HCT116 (cell line): Measurements from ENCODE around the gene SNRNP27.

ENCODE experiments used
- CTCF ChIP-seq, 3 experiments: fragments of 200-600 bp in 1 of 3; sonication (generic) in 1 of 3; IDR thresholded peaks in 2 of 3; conservative IDR thresholded peaks in 1 of 3; 2 replicates each; pipeline ENCODE4 v1.5.1; 2012 to 2017; ENCODE audit warnings: low read depth in 2 of 3, low read length in 2 of 3, antibody characterized with exemption in 1 of 3, borderline replicate concordance in 1 of 3, control low read depth in 1 of 3, mild to moderate bottlenecking in 1 of 3, mixed read lengths in 1 of 3, mixed run types in 1 of 3, moderate library complexity in 1 of 3; ENCODE audit not compliant: insufficient read depth in 1 of 3
- EZH2phosphoT487 ChIP-seq: fragments of 200-600 bp; IDR thresholded peaks from 2 replicates; pipeline ENCODE4 v1.6.1; 2018; ENCODE audit warnings: antibody characterized with exemption, borderline replicate concordance
- POLR2A ChIP-seq: IDR thresholded peaks from 2 replicates; pipeline ENCODE4 v1.7.0; 2011; ENCODE audit warnings: borderline replicate concordance; ENCODE audit not compliant: insufficient read depth, insufficient read length; ENCODE audit errors: extremely low read depth
- POLR2AphosphoS5 ChIP-seq: IDR thresholded peaks from 2 replicates; pipeline ENCODE4 v1.6.1; 2011; ENCODE audit warnings: mild to moderate bottlenecking, low read depth, low read length, moderate library complexity
- RAD21 ChIP-seq: IDR thresholded peaks from 2 replicates; pipeline ENCODE4 v1.6.1; 2012; ENCODE audit warnings: low read depth, mild to moderate bottlenecking
- TCF7L2 ChIP-seq: IDR thresholded peaks from 2 replicates; pipeline ENCODE4 v1.7.0; 2011; ENCODE audit warnings: borderline replicate concordance, inconsistent platforms; ENCODE audit not compliant: insufficient read depth, insufficient read length; ENCODE audit errors: extremely low read depth
- YY1 ChIP-seq: IDR thresholded peaks from 2 replicates; pipeline ENCODE4 v1.6.1; 2011; ENCODE audit warnings: low read length, low read depth, moderate library complexity, mild to moderate bottlenecking; ENCODE audit not compliant: insufficient replicate concordance; ENCODE audit errors: extremely low read depth

GRCh38 chr2:69888451-69888850, 5.3 kb upstream of the SNRNP27 start:
- no peak for TF ChIP-seq YY1
- TF ChIP-seq CTCF (IDR thresholded peaks at IDR 0.05 in 2 of 3, conservative IDR thresholded peaks at IDR 0.05 in 1 of 3; ENCODE audit: borderline replicate concordance in 1 of 3, insufficient read depth in 1 of 3, low read depth in 2 of 3, low read length in 2 of 3), result no peak
- TF ChIP-seq POLR2A, result no peak
- TF ChIP-seq TCF7L2, result no peak
- TF ChIP-seq RAD21, result no peak
- no peak for TF ChIP-seq EZH2phosphoT487
- no peak for TF ChIP-seq POLR2AphosphoS5
